ENCODE measurements around the gene SERTAD1.

SERTAD1 gene

DNA sequence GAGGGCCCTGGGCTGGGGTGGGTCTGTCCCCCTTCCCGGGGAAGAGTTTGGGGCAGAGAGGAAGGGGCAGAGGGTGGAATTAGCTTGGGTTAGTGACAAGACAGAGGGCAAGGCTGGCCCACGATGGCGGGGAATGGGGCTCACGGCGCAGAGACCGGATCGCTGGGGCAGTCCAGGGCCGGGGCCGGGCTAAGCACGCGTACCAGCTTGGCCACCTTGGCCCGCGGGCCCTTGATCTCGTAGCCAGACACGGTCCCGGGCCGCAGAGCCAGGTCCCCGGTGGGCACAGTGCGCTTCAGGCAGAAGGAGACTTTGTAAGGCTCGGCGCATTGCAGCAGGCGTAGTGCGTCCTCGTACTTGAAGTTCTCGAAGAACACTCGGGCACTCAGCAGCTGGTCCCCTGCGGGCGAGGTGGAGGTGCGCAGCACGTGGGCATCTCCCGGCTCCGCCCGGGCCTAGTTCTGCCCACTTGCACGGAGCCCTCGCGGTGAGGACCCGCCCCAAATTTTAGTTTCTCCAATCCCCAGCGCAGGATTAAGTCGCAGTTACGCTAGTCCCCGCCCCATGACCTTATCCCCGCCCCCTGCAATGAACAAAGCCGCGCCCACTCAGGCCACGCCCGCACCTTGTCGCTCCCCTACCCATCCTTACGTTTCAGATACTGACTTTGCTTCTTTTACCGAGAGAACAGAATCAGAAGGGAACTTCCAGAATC lies 27.2 kb downstream of the SERTAD1 start:
- DNase-seq = no peak

DNA sequence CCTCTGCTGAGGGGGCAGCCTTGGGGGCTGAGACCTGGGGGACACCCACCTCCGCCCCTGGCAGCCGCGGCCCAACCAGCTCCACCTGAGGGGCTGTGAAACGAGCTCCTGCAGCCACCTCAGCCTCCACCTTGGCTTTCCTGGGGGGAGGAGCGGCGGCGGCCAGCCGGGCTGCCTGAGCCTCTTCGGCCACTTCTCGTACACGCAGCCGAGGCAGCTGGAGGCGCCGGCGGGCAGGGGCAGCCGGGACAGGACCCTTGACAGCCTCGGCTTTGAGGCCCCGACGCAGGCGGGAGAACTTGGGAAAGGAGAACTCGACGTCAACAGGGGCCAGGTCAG lies 28.3 kb downstream of the SERTAD1 start:
- no peak for DNase-seq

DNA sequence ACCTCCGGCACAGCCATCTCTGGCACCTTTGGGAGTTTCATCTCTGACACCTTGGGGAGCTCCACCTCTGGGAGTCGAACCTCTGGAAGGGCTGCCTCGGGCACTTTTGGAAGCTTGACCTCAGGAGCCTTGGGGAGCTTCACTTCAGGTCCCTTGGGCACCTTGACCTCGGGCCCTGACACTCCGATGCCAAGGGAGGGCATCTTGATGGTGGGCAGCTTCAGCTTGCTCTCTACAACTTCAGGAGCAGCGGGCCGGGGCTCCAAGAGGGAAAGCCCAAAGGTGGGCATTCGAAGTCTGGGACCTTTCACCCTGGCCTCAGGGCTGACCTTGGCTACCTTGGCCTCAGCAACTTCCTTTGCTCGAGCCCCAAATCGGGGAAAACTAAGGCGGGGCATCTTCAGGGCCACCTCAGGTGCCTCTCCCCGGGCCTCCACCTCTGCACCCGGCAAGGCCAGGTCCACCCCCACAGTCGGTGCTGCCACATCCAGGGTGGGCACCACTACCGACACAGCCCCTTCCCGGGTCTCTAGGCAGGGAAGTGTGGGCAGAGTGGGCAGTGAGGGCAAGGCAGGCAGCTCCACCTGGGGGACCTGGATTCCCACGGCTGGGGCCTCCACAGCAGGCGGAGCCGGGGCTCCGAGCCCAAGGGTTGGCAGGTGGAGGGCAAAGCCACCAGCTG lies 28.8 kb downstream of the SERTAD1 start:
- no peak for DNase-seq

DNA sequence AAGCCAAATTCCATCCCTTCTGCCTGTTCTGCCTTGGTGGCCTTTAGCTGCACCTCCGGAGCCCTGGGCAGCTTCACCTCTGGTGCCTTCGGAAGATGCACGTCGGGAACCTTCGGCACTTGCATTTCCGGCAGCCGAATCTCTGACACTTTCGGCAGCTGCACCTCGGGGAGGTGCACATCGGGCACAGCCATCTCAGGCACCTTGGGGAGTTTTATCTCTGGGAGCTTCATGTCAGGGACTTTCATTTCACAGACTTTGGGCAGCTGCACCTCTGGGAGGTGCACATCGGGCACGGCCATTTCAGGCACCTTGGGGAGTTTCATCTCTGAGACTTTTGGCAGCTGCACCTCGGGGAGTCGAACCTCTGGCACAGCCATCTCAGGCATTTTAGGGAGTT lies 29.8 kb downstream of the SERTAD1 start:
- DNase-seq = no peak

DNA sequence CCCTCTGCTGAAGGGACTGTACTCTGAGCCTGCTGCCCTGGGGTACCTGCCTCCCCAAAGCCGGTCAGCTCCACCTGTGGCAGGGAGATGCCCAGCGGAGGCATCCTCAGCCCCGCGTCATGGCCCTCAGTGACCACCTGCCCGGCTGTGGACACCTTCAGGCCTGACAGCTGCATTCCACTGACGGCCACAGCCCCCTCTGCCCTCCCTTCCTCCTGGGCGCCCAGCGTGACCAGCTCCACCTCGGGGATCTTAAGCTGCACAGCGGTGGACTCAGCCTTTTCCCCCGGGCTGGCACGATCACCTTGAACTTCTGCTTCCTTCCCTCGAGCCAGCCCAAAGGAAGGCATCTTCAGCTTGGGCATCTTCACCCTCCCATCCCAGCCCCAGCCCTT lies 31.0 kb downstream of the SERTAD1 start:
- DNase-seq = no peak

DNA sequence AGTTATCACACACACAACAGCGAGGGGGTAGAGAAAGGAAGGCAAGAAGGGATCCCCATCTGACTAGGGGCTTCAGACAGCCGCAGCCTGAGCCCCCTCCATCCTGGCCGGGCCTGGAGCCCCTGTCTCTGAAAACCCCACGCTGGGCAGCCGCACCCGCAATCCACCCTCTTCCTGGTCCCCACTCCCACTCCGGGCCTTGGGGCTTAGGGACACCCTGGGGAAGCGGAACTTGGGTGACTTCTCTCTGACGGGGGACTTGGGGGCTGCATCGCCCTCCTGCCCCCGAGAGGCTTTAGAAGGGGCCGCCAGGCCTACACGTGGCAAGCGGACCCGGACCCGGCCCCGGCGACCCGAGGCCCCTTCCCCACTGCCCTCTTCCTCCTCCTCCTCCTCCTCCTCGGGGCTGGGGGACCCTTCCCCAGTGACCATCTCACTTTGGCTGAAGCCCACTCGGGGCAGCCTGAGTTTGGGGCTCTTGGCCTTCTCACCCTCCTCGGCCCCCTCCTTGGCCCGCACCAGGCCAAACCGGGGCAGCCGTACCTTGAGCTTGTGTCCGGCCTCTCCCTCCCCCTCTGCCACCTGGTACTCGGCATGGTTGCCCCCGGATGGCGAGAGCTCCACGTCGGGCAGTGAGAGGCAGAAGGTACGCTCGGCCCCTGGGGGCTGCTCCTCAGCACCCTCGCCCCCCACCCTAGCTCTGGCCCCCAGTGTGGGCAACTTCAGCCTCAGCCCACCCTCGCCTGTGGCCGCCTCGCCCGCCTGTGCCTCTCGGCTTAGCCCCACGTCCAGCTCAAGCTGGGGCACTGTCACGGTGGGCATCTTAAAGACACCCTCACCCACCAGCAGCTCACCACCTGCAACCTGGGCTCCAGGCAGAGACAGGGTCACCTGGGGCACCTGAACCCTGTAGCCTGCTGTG lies 31.6 kb downstream of the SERTAD1 start:
- no peak for DNase-seq

DNA sequence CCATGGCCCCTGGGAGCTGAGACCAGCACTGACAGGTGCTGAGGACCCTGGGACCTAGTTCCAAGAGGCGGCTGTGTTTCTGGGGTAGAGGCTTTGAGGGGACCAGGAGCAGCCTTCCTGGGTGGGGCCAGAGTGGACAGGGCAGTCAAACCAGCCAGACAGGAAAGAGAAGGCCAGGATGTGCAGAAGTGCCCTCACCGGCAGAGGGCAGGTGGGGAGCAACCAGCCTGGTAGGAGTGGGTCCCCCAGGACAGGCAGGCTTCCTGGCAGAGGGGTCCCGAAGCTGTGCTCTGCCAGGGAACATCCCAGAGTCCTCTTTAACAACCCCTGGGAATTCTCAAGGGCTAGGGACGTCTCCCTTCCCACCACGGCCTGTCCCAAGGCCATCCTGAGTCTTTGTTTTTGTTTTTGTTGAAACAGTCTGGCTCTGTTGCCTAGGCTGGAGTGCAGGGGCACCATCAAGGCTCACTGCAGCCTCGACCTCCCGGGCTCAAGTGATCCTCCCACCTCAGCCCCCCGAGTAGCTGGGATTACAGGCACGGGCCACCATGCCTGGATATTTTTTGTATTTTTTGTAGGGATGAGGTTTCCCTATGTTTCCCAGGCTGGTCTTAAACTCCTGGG lies 32.8 kb downstream of the SERTAD1 start:
- peak; percentile 40 for DNase-seq

DNA sequence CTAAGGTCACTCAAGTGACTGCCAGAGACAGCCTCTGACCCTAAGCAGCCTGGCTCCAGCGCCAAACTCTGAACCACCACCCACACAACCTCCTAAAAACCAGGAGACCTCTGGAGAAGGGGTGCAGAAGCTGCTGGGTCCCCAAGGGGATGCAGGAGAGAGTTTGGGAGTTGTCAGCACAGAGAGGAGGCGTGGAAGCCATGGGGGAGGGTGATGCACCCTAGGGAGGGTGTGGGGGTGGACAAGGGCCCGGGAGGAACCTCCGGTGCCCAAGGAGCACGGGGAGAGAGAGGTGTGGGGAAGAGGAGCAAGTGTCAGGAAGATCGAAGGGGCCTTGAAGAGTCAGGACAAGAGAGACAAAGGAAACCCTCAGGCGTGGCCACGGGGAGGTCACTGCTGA lies 33.7 kb downstream of the SERTAD1 start:
- no peak for DNase-seq

DNA sequence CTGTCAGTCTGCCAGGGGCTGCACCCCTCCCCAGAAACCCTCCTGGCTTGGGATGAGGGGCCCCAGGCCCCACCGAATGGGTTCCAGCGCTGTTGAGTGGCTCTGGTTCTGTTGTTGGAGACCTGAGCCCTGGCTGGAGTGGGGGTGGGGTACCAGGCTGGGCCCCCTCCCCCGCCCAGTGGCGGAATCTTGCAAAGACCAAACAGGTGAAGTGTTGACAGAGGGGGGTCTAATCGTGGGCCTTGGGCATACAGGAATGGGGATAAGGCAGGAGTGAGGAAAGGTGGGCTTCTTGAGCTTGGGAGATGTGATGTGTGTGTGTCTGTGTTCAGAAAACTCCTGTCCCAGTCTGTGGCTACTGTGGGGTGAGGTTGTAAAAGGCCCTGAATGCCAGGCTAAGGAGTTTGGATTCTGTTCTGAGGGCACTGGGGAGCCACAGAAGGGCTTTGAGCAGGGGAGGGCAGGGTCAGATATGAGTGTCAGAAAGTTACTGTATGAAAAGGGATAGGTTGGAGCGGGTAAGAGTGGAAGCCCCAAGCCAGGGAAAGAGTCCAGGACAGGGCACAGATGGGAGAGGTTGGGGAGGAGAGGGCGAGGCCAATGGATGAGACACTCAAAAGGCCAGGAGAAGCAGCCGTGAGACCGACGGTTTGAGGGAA lies 35.6 kb downstream of the SERTAD1 start, which contains the start of gene HIPK4:
Gene HIPK4 (minus strand): TSS at position 98 of the 659 bp plus-strand sequence. CDS start 279 bp downstream, outside the sequence.
- no peak for DNase-seq

DNA sequence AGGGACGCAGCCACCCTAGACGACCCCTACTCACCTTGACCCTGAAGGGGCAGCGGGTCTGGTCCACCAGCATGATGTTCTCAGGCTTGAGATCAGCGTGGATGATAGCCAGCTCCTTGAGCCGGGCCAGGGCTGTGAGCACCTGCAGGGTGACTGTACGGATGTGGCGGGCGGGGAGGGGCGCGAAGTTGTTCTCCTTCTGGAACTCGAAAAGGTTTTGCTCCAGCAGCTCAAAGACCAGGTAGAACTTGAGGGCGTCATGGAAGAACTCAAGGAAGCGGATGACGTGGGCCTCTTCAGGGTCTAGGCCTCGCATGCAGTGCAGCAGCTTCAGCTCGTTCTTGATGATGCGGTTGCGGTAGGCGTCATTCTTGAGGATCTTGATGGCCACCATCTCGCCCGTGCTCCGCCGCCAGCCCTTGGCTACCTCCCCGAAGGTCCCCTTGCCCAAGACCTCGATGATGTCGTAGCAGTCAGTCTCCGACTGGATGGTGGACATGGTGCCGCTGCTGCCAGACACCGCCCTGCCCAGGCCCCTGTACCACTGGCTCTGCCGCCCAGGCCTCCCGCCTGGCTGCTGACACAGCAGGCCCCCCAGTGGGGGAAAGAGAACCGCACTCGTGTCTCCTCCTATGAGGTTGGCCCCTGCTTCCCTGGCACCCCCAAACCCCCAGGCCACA lies 36.2 kb downstream of the SERTAD1 start:
- DNase-seq = no peak

DNA sequence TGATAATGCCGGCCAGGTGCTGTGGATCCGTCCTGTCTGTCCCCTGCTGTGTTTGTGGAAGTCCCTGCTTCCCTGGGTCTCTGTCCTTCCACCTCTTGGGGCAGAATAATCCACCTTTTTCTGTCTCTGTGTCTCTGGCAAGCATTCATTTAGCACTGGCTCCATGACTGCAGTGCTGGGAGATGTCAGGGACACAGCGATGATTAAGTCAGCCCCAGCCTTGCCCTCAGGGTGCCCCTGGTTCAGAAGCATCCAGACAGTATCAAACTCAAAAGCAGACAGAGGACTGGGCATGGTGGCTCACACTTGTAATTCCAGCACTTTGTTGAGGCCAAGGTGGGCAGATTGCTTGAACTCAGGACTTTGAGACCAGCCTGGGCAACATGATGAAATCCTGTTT lies 37.3 kb downstream of the SERTAD1 start:
- DNase-seq = no peak

DNA sequence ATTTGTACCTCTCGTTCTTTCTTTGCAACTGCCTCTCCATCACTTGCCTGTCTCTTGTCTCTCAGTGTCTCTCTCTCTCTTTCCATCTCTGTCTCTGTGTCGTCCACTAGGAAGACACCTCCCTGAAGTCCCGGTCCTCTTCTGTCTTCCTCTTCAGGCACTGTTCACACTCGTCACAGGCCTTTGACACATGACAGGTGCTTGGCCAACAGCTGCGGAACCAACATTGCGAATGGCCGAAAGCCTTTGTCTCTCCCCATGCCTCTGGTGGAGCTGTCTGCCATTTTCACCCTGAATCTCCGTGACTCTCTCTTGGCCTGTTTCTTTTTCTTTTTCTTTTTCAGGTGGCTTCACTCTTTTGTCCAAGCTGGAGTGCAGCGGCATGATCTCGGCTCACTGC lies 38.6 kb downstream of the SERTAD1 start:
- DNase-seq = no peak

DNA sequence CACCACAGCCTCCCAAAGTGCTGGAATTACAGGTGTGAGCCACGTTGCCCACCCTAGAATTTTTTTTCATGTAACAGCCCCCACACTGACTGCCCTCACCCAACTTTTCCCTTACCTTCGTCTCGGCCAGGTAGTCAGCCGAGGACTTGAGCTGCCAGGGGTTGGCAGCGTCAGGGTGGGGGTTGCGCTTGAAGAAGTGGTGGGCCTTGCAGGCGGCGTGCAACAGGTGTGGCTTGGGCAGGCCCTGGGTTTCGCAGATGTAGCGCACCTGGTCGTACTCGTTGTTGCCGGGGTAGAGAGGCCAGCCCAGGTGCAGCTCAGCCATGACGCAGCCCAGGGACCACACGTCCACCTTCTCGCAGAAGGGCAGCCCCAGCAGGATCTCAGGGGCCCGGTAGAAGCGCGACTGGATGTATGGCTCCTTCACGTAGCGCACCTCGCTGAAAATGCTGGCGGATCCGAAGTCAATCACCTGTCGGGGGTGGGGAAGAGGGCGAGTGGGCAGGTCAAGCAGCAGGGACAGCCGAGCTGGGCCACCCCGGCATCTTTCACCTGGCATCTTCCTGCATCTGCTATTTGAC lies 42.0 kb downstream of the SERTAD1 start:
- no peak for DNase-seq

DNA sequence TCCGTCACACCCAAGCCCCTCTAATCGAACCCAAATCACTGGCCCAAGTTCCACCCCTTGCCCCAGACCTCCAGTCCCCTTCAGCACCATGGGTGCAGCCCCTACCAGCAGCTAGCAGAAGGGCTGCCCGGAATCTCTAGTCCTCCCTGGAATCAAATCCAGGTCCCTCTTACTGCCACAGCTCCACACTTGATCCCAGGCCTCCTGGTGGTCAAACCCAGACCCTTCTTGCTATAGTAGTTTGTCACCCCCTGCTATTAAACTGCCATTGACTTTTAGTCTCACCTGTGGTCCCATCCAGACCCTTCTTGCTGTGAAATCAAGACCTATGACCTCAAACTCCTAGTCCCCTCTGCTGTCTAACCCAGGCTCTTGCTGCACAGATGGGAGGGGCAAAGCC lies 44.5 kb downstream of the SERTAD1 start:
- DNase-seq = no peak

DNA sequence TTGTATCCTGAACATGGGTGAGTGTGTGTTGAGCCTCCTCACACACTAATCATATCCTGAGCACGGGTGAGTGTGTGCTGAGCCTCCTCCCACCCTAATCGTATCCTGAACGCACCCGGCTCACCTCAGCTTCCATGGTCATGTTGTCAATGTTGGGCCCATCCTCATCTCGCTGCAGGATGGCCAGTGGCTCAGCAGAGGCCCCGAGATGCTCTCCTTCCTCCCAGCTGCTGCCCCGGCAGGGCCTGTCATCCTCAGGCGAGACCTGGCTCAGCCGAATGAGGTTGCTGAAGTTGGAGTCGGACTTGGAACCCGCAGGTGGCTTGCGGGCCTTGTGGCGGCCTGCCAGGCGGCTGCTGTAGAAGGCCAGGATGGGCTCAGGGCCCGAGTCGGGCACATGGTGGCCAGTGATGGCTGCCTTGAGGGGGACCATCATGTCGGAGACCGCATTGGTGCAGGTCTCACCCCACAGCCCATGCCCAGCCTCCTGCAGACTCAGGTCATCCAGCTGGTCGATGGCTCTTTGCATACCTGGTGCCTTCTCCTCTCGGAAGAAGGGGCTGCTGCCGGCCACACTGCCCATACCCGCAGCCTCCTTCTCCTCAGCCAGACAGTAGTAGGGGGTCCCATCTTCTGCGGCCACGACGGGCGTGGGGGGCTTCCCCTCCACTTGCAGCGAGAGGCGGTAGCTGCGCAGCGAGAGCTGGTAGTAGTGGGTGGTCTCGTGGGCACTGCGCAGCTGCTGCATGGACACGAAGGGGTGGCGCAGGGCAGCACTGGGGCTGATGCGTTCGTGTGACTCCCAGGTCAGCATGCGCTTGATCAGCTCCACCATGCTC lies 45.4 kb downstream of the SERTAD1 start:
- DNase-seq = no peak

DNA sequence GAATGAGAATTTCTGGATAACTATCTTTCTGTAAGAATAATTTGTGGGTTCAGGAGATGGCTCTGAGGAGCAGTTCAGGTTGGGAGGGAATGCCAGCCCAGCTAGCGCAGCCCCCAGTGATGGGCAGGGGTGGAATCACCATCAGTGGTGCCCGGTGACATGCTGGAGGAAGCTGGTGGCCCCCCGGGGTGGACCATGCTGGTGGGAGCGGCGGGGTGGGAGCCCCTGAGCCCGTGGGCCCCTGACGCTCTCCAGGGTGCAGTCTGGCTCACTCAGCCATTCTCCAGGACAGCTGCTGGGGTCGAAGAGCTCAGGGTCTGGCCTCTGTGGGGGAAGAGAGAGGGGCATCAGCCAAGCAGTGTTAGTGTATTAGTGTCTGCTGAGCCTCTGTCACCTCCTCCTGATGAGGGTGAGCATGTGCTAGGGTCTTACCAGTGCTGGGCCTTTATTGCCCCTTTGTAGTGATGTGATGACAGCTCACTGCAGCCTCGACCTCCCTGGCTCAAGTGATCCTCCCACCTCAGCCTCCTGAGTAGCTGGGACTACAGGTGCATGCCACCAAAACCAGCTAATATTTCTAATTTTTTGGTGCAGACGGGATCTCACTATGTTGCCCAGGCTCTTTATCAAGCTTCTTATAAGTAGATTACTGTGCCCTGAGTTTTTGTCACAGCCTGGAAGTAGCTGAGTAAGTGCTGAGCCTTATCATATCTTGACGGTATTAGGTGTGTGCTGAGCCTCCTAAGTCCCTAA lies 46.2 kb downstream of the SERTAD1 start:
- DNase-seq = no peak

DNA sequence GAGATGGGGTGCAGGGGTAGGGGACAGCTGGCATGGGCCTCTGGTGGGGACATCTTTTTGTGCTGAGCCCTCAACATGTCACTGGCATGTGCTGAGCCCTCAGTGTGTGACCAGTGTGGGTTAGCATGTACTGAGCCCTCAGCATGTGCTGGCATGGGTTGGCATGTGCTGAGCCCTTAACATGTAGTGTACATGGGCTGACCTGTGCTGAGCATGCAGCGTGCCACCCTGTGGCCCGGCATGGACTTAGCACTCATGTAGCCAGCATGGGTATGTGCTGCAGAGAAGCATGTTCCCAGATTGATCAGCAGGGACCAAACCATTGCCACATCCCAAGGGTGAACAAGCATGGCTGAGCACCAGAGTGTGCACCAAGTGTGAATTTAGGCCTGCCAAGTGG lies 47.3 kb downstream of the SERTAD1 start:
- no peak for DNase-seq

DNA sequence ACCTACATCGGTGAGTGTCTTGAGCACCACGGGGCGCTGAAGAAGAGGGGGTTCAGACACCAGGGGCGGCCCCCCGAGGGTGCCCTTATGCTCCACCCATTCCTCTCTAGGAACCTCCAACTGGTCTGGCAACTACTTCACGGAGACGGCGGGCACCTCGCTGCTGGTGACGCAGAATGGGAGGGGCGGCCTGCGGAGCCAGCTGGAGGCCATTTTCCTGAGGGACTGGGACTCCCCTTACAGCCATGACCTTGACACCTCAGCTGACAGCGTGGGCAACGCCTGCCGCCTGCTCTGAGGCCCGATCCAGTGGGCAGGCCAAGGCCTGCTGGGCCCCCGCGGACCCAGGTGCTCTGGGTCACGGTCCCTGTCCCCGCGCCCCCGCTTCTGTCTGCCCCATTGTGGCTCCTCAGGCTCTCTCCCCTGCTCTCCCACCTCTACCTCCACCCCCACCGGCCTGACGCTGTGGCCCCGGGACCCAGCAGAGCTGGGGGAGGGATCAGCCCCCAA lies 47.9 kb downstream of the SERTAD1 start:
- no peak for DNase-seq

DNA sequence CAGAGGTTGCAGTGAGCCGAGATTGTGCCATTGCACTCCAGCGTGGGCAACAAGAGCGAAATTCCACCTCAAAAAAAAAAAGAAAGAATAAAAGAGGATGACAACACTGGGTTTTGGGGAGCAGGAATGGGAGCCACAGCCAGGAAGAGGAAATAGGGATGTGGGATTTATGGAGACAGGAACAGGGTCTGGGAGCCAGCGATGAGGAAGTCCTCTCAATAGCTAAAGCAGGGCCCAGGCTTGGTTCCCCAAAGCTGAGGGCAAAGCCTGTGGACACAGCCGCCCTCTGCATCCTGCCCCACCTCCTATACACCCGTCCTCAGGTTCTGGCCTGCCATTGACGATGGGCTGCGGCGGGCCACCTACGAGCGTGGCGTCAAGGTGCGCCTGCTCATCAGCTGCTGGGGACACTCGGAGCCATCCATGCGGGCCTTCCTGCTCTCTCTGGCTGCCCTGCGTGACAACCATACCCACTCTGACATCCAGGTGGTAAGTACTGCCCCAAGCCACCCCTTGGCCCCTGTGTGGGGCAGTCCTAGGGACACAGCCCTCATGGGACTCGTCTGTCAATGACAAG lies 49.4 kb downstream of the SERTAD1 start:
- DNase-seq = no peak
